NCI-H2171 treated with DMSO at 0.1 percent for 48 hours (cell line): ENCODE data around the gene ACSL3.
"Not testable (repeated sequence)": the region's sequence is repeated elsewhere in the genome, so short reads cannot be mapped to it uniquely, and the experiment has no call there.

Source experiments
- DNase-seq: peaks from one replicate; lab custom pipeline; 2025; lab: John Stamatoyannopoulos, UW

The ACSL3 gene

GRCh38 chr2:222860740-222861410, at the start of gene ACSL3:
Gene ACSL3 (plus strand): TSS chr2:222861036. CDS start chr2:222908773, 47,737 bp downstream.
- peak; percentile 90 for DNase-seq

- no peak for DNase-seq
Observed at GRCh38 chr2:222811828-222812227, 49.0 kb upstream of the ACSL3 start.

- no peak for DNase-seq
Observed at GRCh38 chr2:222813177-222813843, 47.5 kb upstream of the ACSL3 start.

- no peak for DNase-seq
Observed at GRCh38 chr2:222819722-222820333, 41.0 kb upstream of the ACSL3 start.

GRCh38 chr2:222823183-222823930, 37.5 kb upstream of the ACSL3 start:
- no peak for DNase-seq

- no peak for DNase-seq
Observed at GRCh38 chr2:222825031-222825430, 35.8 kb upstream of the ACSL3 start.

- DNase-seq = no peak
Observed at GRCh38 chr2:222827417-222827816, 33.4 kb upstream of the ACSL3 start.

- DNase-seq = no peak
Observed at GRCh38 chr2:222828572-222828971, 32.3 kb upstream of the ACSL3 start.

- no peak for DNase-seq
Observed at GRCh38 chr2:222830164-222830563, 30.7 kb upstream of the ACSL3 start.

- no peak for DNase-seq
Observed at GRCh38 chr2:222833410-222833809, 27.4 kb upstream of the ACSL3 start.

GRCh38 chr2:222835143-222835822, 25.6 kb upstream of the ACSL3 start:
- no peak for DNase-seq

- no peak for DNase-seq
Observed at GRCh38 chr2:222835823-222836151, 25.0 kb upstream of the ACSL3 start.

- DNase-seq = no peak
Observed at GRCh38 chr2:222837643-222838056, 23.2 kb upstream of the ACSL3 start.

GRCh38 chr2:222840060-222840802, 20.6 kb upstream of the ACSL3 start:
- DNase-seq = no peak

- DNase-seq = peak; percentile 59
Observed at GRCh38 chr2:222842491-222843174, 18.2 kb upstream of the ACSL3 start.

GRCh38 chr2:222844323-222844722, 16.5 kb upstream of the ACSL3 start:
- no peak for DNase-seq

- DNase-seq = not testable (repeated sequence)
Observed at GRCh38 chr2:222845314-222845713, 15.5 kb upstream of the ACSL3 start.

- DNase-seq = no peak
Observed at GRCh38 chr2:222846003-222846402, 14.8 kb upstream of the ACSL3 start.

GRCh38 chr2:222848031-222848430, 12.8 kb upstream of the ACSL3 start:
- not testable (repeated sequence) for DNase-seq

- DNase-seq = no peak
Observed at GRCh38 chr2:222848862-222849261, 12.0 kb upstream of the ACSL3 start.
